HepG2 (cell line): ENCODE results near the gene OSBPL10. TPM values are rescaled to one million over a fixed set of nuclear protein-coding genes. Genes with fewer than 3 reads are reported as not detected.

Experiments
- ATAC-seq: fragments of 200-7000 bp; cut with Tn5 transposase; 3 replicates; pipeline ENCODE4 v1.9.1; 2020; ENCODE audit warnings: mild to moderate bottlenecking, moderate library complexity
- BruUV-seq: library from RNA; stranded (reverse); fragments of 400-500 nt; replicated peaks from 2 replicates; lab custom pipeline; 2021; lab: Mats Ljungman, UMichigan
- CTCF ChIA-PET: fragments of 300-600 bp; formaldehyde crosslinking; extraction: SDS; loops from one replicate; lab custom pipeline; 2021; ENCODE audit warnings: low total read pairs, inconsistent platforms, low intra/inter-chr PET ratio; lab: Yijun Ruan, JAX
- POLR2A ChIA-PET: fragments of 350-600 bp; sonication (Branson Sonifier 250); formaldehyde crosslinking; loops from one replicate; lab custom pipeline; 2020; ENCODE audit warnings: antibody characterized with exemption, inconsistent platforms; lab: Yijun Ruan, JAX
- DNase-seq: peaks from one replicate; pipeline ENCODE4 v3.0.0-alpha.2; 2015; ENCODE audit warnings: low spot score
- FAIRE-seq: peaks from 3 replicates; lab custom pipeline; 2011; peaks lifted over from hg19 to GRCh38; lab: Jason Lieb, UNC
- H2AFZ ChIP-seq: one replicate; pipeline ENCODE4 v1.6.1; 2011; ENCODE audit warnings: low read length, inconsistent platforms
- H3K27ac ChIP-seq: fragments of 300-600 bp; 3 replicates; pipeline ENCODE4 v1.8.0; 2011; ENCODE audit warnings: mixed run types, mild to moderate bottlenecking, mixed read lengths, low read length, inconsistent platforms; ENCODE audit not compliant: insufficient read depth; ENCODE audit errors: extremely low read length
- H3K27me3 ChIP-seq, 2 experiments: fragments of 200-600 bp in 1 of 2; 2 replicates in 1 of 2; 3 replicates in 1 of 2; pipeline versions ENCODE4 v1.6.0 to v1.8.0; 2011; ENCODE audit warnings: low read length in 2 of 2, mild to moderate bottlenecking in 2 of 2, moderate library complexity in 2 of 2, inconsistent platforms in 1 of 2; ENCODE audit not compliant: insufficient read depth in 2 of 2, control insufficient read depth in 1 of 2
- H3K36me3 ChIP-seq, 2 experiments: fragments of 200-600 bp in 1 of 2; replicated peaks in 1 of 2; 2 replicates in 1 of 2; 3 replicates in 1 of 2; pipeline versions ENCODE4 v1.5.1 to v1.8.0; 2011; ENCODE audit warnings: low read length in 2 of 2, inconsistent platforms in 1 of 2; ENCODE audit not compliant: insufficient read depth in 2 of 2, control insufficient read depth in 1 of 2
- H3K4me1 ChIP-seq: 2 replicates; pipeline ENCODE4 v1.5.1; 2012; ENCODE audit warnings: low read length, inconsistent platforms; ENCODE audit not compliant: insufficient read depth
- H3K4me2 ChIP-seq: 2 replicates; pipeline ENCODE4 v1.6.0; 2011; ENCODE audit warnings: low read depth, low read length, inconsistent platforms
- H3K4me3 ChIP-seq, 3 experiments: fragments of 200-600 bp in 1 of 3; sonication (generic), shearing (Covaris generic) in 1 of 3; replicated peaks in 1 of 3; 2 replicates each; pipeline ENCODE4 v1.5.1; 2011 to 2016; ENCODE audit warnings: low read length in 3 of 3, inconsistent platforms in 2 of 3, low read depth in 2 of 3, mild to moderate bottlenecking in 2 of 3, control low read depth in 1 of 3, mixed read lengths in 1 of 3; ENCODE audit not compliant: insufficient read depth in 1 of 3
- H3K79me2 ChIP-seq: one replicate; pipeline ENCODE4 v1.6.1; 2011; ENCODE audit warnings: low read length, inconsistent platforms; ENCODE audit not compliant: insufficient read depth
- H3K9ac ChIP-seq: 2 replicates; pipeline ENCODE4 v1.6.0; 2011; ENCODE audit warnings: mild to moderate bottlenecking, low read depth, low read length, inconsistent platforms; ENCODE audit not compliant: insufficient read depth
- H3K9me3 ChIP-seq: 2 replicates; pipeline ENCODE4 v1.5.1; 2012; ENCODE audit warnings: mild to moderate bottlenecking, low read length
- H4K20me1 ChIP-seq: 2 replicates; pipeline ENCODE4 v1.6.0; 2011; ENCODE audit warnings: inconsistent platforms, mild to moderate bottlenecking, low read length, moderate library complexity; ENCODE audit not compliant: insufficient read depth
- CHD4 ChIP-seq: fragments of 200-600 bp; sonication (generic); IDR thresholded peaks from 2 replicates; pipeline ENCODE4 v1.7.0; 2017; ENCODE audit warnings: mild to moderate bottlenecking, low read length, borderline replicate concordance
- DRAP1 ChIP-seq: IDR thresholded peaks from 2 replicates; pipeline ENCODE4 v1.6.1; 2016; ENCODE audit warnings: missing genetic modification reagents, missing compliant biosample characterization
- EEA1 ChIP-seq: sonication (generic); formaldehyde crosslinking; IDR thresholded peaks from 2 replicates; pipeline ENCODE4 v1.5.1; 2020; ENCODE audit warnings: mild to moderate bottlenecking, missing genetic modification reagents, borderline replicate concordance
- EHMT2 ChIP-seq: fragments of 200-600 bp; sonication (generic); IDR thresholded peaks from 2 replicates; pipeline ENCODE4 v1.7.0; 2017; ENCODE audit warnings: antibody characterized with exemption, low read depth, low read length, borderline replicate concordance
- FOXA1 ChIP-seq, 2 experiments: fragments of 450-650 bp in 1 of 2; sonication (generic) in 1 of 2; formaldehyde crosslinking in 1 of 2; IDR thresholded peaks; 2 replicates each; pipeline versions ENCODE4 v1.4.0 to v1.6.1; 2016 to 2020; ENCODE audit warnings: missing genetic modification reagents in 1 of 2
- HMGXB4 ChIP-seq, 2 experiments: sonication (generic) in 1 of 2; formaldehyde crosslinking in 1 of 2; IDR thresholded peaks; 2 replicates each; pipeline versions ENCODE4 v1.4.0 to v1.6.1; 2018 to 2020; ENCODE audit warnings: missing genetic modification reagents in 2 of 2, borderline replicate concordance in 1 of 2, low read depth in 1 of 2, mild to moderate bottlenecking in 1 of 2, missing biosample characterization in 1 of 2
- IKZF5 ChIP-seq: IDR thresholded peaks from 2 replicates; pipeline ENCODE4 v1.6.1; 2018; ENCODE audit warnings: missing genetic modification reagents, mild to moderate bottlenecking, missing compliant biosample characterization
- MATR3 ChIP-seq: sonication (generic); formaldehyde crosslinking; IDR thresholded peaks from 2 replicates; pipeline ENCODE4 v1.4.0; 2020; ENCODE audit warnings: missing genetic modification reagents
- NPAS2 ChIP-seq: sonication (generic); formaldehyde crosslinking; IDR thresholded peaks from 2 replicates; pipeline ENCODE4 v1.8.0; 2022; ENCODE audit warnings: mild to moderate bottlenecking, missing genetic modification reagents, borderline replicate concordance
- SMAD1 ChIP-seq: sonication (generic); formaldehyde crosslinking; IDR thresholded peaks from 2 replicates; pipeline ENCODE4 v1.4.0; 2020; ENCODE audit warnings: missing genetic modification reagents, low read depth, mild to moderate bottlenecking, borderline replicate concordance
- ZNF124 ChIP-seq: sonication (generic); formaldehyde crosslinking; IDR thresholded peaks from 2 replicates; pipeline ENCODE4 v1.4.0; 2020; ENCODE audit warnings: missing genetic modification reagents
- ZNF362 ChIP-seq: sonication (generic); formaldehyde crosslinking; IDR thresholded peaks from 2 replicates; pipeline ENCODE4 v1.4.0; 2020; ENCODE audit warnings: missing genetic modification reagents, mild to moderate bottlenecking, borderline replicate concordance
- ZNF512B ChIP-seq: sonication (generic); formaldehyde crosslinking; IDR thresholded peaks from 2 replicates; pipeline ENCODE4 v1.5.1; 2020; ENCODE audit warnings: missing genetic modification reagents, mild to moderate bottlenecking, borderline replicate concordance
- ZNF614 ChIP-seq: IDR thresholded peaks from 2 replicates; pipeline ENCODE4 v1.6.1; 2018; ENCODE audit warnings: missing biosample characterization, missing genetic modification reagents, inconsistent platforms, borderline replicate concordance
- ZNF792 ChIP-seq: IDR thresholded peaks from 2 replicates; pipeline ENCODE4 v1.6.1; 2016
- WGBS: methylation state at CpG from one replicate; pipeline ENCODE4 v1.1.6; 2017; ENCODE audit warnings: low lambda C conversion rate; 5-methylcytosine and 5-hydroxymethylcytosine counted together
- in situ Hi-C: cut with HindIII; loops from 2 replicates; pipeline ENCODE4 v1.10.0; 2017; ENCODE audit warnings: low pct_unique_long_range_greater_than_20kb; ENCODE audit not compliant: extremely low pct_ligation_motif_present
- intact Hi-C: fragments of 100-400 bp; cut with micrococcal nuclease; formaldehyde crosslinking; loops from one replicate; pipeline ENCODE4 v1.10.0; 2022; ENCODE audit not compliant: unreplicated experiment
- polyA plus RNA-seq, 8 experiments: library from polyadenylated mRNA; depleted of rRNA in 3 of 8; stranded (reverse) in 7 of 8; unstranded in 1 of 8; fragments of >200 nt; fragmentation: Illumina TruSeq in 4 of 8; extraction: Trizol in 4 of 8; gene quantifications; 2 replicates each; pipeline versions ENCODE4 v1.2.1 to v1.2.3, GENCODE V29; 2011 to 2016; ENCODE audit warnings: low read depth in 4 of 8, missing spikeins in 1 of 8, mixed read lengths in 1 of 8; ENCODE audit not compliant: insufficient read depth in 1 of 8
- total RNA-seq, 5 experiments: library from RNA; depleted of rRNA; stranded (reverse); fragments of >200 nt; fragmentation: Illumina TruSeq; extraction: Trizol; gene quantifications; 2 replicates each; pipeline ENCODE4 v1.2.3, GENCODE V29; 2016; ENCODE audit warnings: low read depth in 1 of 5

The OSBPL10 gene
- total and polyA plus RNA-seq, 2 of the 13 experiments (the other 11 are each of a cell fraction or from before 2014, with no cell fraction given) = 10.3 to 28.6 TPM

GRCh38 chr3:31960793-31961431, 20.1 kb downstream of the OSBPL10 start:
- Histone ChIP-seq H3K79me2 (peaks cover 76% of the 10 kb centered on the region), H3K4me1 (peaks cover 73% of the 10 kb centered on the region), H3K9ac (peak overlapping the region; percentile 29; the same call in 1 of the 2 replicates), H3K4me2 (peak overlapping the region; percentile 74), H4K20me1 (no peaks in the 10 kb centered on the region), H3K9me3 (peaks cover 4% of the 10 kb centered on the region), H2AFZ (no peak overlapping the region), H3K27me3 (no peaks in the 10 kb centered on the region), H3K27ac (peak overlapping the region; percentile 58), H3K36me3 (no peaks in the 10 kb centered on the region), H3K4me3 (peak overlapping the region in 2 of 3 experiments; percentile 22 to 50; a peak in 1 of 6 replicates)
- CTCF ChIA-PET = no interaction called here
- POLR2A ChIA-PET = interaction anchor here (0.7 to 1.1 kb wide), 3 partner anchors 9 to 819 kb away, joined by 3 to 6 read pairs (median 3); partner anchors contain the start of genes OSBPL10 and ZNF860
- FAIRE-seq = no peak
- peak; percentile 82 for DNase-seq
- ATAC-seq = peak; percentile 89
- 3% methylated on average over 4 of the region's 4 CpGs for WGBS
- no TSS peak for BruUV-seq
- in situ Hi-C loops (no loop called here), intact Hi-C loops (no loop called here)
- TF ChIP-seq IKZF5 (no peak), HMGXB4 (CRISPR knock-in tag; IDR thresholded peaks at IDR 0.05; ENCODE audit: borderline replicate concordance in 1 of 2, low read depth in 1 of 2) (no peak), ZNF362 (CRISPR knock-in tag) (peak; percentile 85), SMAD1 (no peak), FOXA1 (IDR thresholded peaks at IDR 0.05) (no peak), FOXA1 (CRISPR knock-in tag; IDR thresholded peaks at IDR 0.05) (0 out of 2 replicates have a peak, but pooled peaks have one; percentile 37), ZNF792 (CRISPR knock-in tag) (no peak), DRAP1 (CRISPR knock-in tag) (0 out of 2 replicates have a peak, but pooled peaks have one; percentile 37), ZNF124 (CRISPR knock-in tag) (no peak), ZNF512B (CRISPR knock-in tag) (no peak), ZNF614 (CRISPR knock-in tag) (no peak), CHD4 (peak; percentile 65; the same call in 1 of the 2 replicates), MATR3 (CRISPR knock-in tag) (no peak), EHMT2 (peak; percentile 69; the same call in 1 of the 2 replicates), EEA1 (CRISPR knock-in tag) (no peak), NPAS2 (CRISPR knock-in tag) (no peak)
